Vagina (tissue), 2 donors: Measurements from ENCODE around the gene KAT2B.

Experiments
- POLR2A ChIP-seq, 2 donors: fragments of 450-650 bp; IDR thresholded peaks; one replicate each; pipeline ENCODE4 v1.6.1; 2017; ENCODE audit warnings: antibody characterized with exemption in 2 of 2, mild to moderate bottlenecking in 2 of 2, moderate library complexity in 2 of 2
- TF ChIP-seq, protein P1 (sequence below), 3 experiments: fragments of 450-650 bp in 2 of 3; fragments of 200-600 bp in 1 of 3; sonication (generic) in 1 of 3; IDR thresholded peaks; one replicate each; pipeline ENCODE4 v1.5.1; 2017 to 2019; ENCODE audit warnings: antibody characterized with exemption in 3 of 3, mild to moderate bottlenecking in 2 of 3, moderate library complexity in 2 of 3

DNA sequence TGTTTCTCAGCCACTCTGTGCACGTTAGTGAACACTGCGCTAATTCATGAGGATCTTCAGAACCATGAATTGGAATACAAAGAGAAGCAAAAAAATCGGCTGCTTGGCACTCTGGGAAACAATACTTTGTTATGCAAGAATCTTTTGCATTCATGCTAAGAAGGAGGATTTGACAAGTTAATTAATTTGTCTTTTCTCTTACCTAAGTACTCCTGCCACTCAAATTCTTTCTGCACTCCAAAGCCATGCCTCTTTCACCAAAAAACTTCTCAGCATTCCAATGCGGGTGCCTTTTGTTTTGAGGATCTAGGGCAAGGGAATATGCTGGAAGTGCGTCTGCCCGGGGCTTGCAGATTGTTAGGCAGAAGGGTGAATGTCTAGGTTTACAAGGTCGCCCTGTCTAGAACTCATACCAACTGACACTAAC is 11.3 kb upstream of the KAT2B start:
- TF ChIP-seq, protein P1, sequence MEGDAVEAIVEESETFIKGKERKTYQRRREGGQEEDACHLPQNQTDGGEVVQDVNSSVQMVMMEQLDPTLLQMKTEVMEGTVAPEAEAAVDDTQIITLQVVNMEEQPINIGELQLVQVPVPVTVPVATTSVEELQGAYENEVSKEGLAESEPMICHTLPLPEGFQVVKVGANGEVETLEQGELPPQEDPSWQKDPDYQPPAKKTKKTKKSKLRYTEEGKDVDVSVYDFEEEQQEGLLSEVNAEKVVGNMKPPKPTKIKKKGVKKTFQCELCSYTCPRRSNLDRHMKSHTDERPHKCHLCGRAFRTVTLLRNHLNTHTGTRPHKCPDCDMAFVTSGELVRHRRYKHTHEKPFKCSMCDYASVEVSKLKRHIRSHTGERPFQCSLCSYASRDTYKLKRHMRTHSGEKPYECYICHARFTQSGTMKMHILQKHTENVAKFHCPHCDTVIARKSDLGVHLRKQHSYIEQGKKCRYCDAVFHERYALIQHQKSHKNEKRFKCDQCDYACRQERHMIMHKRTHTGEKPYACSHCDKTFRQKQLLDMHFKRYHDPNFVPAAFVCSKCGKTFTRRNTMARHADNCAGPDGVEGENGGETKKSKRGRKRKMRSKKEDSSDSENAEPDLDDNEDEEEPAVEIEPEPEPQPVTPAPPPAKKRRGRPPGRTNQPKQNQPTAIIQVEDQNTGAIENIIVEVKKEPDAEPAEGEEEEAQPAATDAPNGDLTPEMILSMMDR (IDR thresholded peaks at IDR 0.05): no peak
- no peak for TF ChIP-seq POLR2A (IDR thresholded peaks at IDR 0.05)
